ENCODE results near the gene ATP11C.
"Not testable (repeated sequence)": the region's sequence is repeated elsewhere in the genome, so short reads cannot be mapped to it uniquely, and the experiment has no call there.

ATP11C gene

DNA sequence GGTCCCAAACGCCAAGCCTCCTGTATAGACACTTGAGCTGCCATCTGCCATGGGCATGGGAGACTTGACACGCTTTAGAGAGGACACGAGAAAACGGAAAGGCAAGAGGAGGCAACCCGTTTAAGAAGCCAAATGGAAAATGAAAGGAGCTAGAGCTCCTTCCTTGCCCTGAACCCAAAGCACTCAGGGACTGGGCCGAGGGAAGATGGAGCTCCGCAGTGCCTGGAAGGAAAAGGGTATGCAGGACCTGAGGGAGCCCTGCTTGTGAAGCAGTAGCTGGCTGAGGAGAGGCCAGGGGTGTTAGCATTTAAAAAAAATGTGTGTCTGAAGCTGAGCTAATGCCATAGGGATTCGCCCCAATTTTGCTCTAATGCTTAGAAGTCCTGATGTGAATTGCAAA is 239.9 kb downstream of the ATP11C start:
- DNase-seq, result no peak

DNA sequence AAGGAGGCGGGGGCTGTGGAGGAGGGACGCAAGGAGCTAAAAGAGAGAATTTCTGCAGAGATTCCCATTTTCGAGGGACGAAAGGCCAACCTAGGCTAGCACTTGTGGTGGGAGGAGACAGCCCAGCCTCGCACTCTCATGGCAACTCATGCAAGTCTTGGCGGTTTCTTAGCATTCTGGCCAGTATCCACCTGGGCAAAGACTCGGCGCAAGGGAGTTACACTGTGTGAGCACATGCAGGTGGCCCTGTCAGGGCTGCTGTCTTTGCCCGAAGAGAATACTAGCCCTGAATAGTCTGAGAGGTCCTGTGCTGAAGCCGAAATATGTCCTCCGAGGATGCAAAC is 240.4 kb downstream of the ATP11C start:
- no peak for DNase-seq

DNA sequence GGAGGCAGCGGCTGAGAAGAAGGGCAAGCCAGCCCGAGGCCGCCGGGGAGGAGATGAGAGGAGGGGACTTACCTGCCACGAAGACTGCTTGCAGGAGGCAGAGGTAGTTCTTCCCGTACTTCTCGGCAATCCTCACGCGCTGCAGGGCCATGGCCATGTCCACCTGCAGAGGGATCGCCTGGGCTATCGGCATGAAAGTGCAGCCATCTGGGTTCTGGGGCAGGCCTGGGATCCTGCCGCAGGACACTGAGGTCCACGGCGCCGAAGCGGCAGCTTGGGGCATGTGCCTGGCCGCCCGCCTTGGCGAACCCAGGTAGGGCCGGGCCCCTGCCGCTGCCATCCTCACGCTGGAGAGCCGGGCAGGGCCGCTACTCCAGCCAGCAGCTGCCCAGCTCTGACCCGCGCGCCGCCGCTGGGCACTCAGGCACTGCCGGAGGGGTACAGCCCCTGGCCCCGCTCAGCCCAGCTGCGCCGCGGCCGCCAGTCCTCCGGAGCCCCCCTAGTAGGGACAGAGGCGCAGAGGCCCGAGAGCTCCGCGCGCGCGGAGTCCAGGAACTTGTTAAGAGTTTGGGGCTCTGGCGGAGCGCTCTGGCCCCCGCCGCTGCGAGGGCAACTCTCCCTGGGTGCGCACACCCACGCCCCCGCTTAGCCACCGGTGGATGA is 240.9 kb downstream of the ATP11C start:
- DNase-seq, result no peak

DNA sequence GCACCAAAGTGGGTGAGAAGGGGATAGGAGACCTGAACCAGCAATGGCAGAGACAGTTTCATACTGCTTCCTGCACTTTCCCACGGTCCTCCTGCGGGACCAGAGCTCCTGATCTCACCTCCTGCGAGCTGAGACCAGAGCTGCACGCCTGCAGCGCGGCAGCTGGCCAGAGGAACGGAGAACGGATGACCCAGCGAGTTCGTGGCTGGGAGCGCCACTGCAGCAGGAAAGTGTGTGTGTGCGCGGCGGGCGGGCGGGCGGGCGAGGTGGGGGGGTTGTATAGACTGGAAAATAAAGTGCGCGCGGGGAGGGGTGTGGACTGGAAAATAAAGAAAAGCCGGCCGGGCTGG is 241.4 kb downstream of the ATP11C start:
- no peak for DNase-seq

DNA sequence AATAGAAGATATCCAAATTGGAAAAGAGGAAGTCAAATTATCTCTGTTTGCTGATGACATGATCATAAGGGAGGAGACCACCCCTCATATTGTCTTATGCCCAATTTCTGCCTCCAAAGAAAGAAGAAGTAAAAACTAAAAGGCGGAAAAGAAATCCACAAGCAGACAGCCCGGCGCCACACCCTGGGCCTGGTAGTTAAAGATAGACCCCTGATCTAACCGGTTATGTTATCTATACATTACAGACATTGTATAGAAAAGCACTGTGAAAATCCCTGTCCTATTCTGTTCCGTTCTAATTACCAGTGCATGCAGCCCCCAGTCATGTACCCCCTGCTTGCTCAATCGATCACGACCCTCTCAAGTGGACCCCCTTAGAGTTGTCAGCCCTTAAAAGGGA is 247.7 kb downstream of the ATP11C start:
- DNase-seq, result not testable (repeated sequence)

DNA sequence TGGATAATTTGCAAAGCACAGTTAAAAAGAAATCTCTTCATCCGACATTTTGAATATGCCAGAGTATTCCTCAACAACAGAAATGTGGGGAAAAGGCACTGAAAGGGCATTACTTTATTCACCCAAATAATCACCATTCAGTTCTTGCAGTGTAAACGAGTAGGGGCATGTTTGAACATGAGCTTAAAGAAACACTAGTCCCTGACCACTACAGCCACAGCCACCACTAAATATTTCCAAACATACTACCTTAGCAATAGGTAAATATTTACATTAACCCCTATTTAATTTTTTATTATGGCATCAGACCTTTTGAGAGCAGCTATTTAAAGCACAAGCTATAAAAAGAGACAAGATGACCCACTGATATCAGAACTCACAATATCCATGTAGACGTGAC is 252.5 kb downstream of the ATP11C start:
- no peak for DNase-seq

Data from hematopoietic multipotent progenitor cell treated with erythropoietin and hydrocortisone succinate and interleukin-3 and kit ligand, for 6 days (in vitro differentiated cells).